Activated CD4-positive, alpha-beta T cell treated with anti-CD3 and anti-CD28 coated beads for 36 hours (primary cell): ENCODE results near the gene RNGTT. TPM values are rescaled to one million over a fixed set of nuclear protein-coding genes. Genes with fewer than 3 reads are reported as not detected.

Experiments used
- ATAC-seq: fragments of 200-7000 bp; cut with Tn5 transposase; one replicate; pipeline ENCODE4 v1.10.0; 2021; ENCODE audit warnings: mild to moderate bottlenecking, moderate library complexity
- CTCF ChIA-PET: fragments of 350-600 bp; sonication (Branson Sonifier 250); formaldehyde crosslinking; loops from one replicate; lab custom pipeline; 2021; ENCODE audit warnings: antibody characterized with exemption; lab: Charles Lee
- POLR2A ChIA-PET: fragments of 350-600 bp; sonication (Branson Sonifier 250); formaldehyde crosslinking; loops from one replicate; lab custom pipeline; 2021; ENCODE audit warnings: antibody characterized with exemption, inconsistent platforms; lab: Charles Lee
- DNase-seq: peaks from one replicate; pipeline ENCODE4 v3.0.0-alpha.2; 2020
- H3K27ac Mint-ChIP-seq: one replicate; pipeline ENCODE4 v1.8.0; 2021; ENCODE audit warnings: mixed read lengths
- H3K27me3 Mint-ChIP-seq: one replicate; pipeline ENCODE4 v1.8.0; 2021; ENCODE audit warnings: mixed read lengths
- H3K36me3 Mint-ChIP-seq: one replicate; pipeline ENCODE4 v1.8.0; 2021; ENCODE audit warnings: low read depth, mixed read lengths
- H3K4me1 Mint-ChIP-seq: one replicate; pipeline ENCODE4 v1.8.0; 2021; ENCODE audit warnings: mixed read lengths
- H3K4me3 Mint-ChIP-seq: one replicate; pipeline ENCODE4 v1.8.0; 2021; ENCODE audit warnings: mild to moderate bottlenecking, moderate library complexity, mixed read lengths
- H3K9me3 Mint-ChIP-seq: one replicate; pipeline ENCODE4 v1.8.0; 2021; ENCODE audit warnings: low read depth, mixed read lengths
- intact Hi-C, 2 experiments: fragments of 100-400 bp; cut with DNase I in 1 of 2; cut with micrococcal nuclease in 1 of 2; formaldehyde crosslinking; loops; one replicate each; pipeline versions ENCODE4 v1.14.2 to v1.15.1; 2022 to 2024; cut with DNase I, micrococcal nuclease
- total RNA-seq, 2 experiments: library from RNA; stranded (reverse); gene quantifications; one replicate each; pipeline ENCODE4 v1.2.3, GENCODE V29; 2021

Gene RNGTT
- total RNA-seq, 2 experiments from 2014 or later: 17.5 to 21.5 TPM

DNA sequence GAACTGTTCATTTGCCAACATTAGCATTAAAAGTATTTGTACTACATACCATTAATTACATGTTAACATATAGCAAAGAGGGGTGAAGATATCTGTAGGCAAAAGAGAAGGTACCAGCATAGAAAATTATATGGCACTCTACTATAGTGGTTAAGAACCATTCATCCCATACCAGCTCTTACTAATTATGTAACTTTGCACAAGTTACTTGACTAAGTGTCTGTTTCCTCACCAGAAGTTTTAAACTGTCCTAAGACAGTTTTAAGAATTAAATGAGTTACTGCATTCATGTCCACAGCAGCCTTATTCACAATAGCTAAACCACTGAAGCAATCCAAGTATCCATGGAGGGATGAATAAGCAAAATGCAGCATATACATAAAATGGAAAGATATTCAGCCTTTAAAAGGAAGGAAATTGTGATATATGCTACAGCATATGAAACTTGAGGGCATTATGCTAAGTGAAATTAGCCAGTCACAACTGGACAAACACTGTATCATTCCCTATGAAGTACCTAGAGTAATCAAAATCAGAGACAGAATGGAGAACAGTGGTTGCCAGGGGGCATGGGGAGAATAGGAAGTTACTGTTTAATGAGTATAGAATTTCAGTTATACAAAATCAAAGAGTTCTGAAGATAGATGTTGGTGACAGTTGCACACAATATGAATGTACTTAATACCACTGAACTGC, 98.9 kb downstream of the RNGTT start:
- no peak overlapping the region for H3K4me3 Mint-ChIP-seq
- intact Hi-C loops: loop anchor here in 1 of 2 experiments (5.0 kb wide), 1 partner anchor 1032 kb away; no protein-coding TSS in a partner anchor

GRCh38 chr6:88860310-88860709, 103.1 kb downstream of the RNGTT start:
- no peak overlapping the region for H3K27ac Mint-ChIP-seq
- DNase-seq (no peak), ATAC-seq (no peak)
- H3K4me1 Mint-ChIP-seq: peaks cover 8% of the 10 kb centered on the region
- H3K9me3 Mint-ChIP-seq: no peaks in the 10 kb centered on the region
- H3K27me3 Mint-ChIP-seq: no peaks in the 10 kb centered on the region
- POLR2A ChIA-PET: no interaction called here
- no peak overlapping the region for H3K4me3 Mint-ChIP-seq
- CTCF ChIA-PET: interaction anchor here (0.6 kb wide), 1 partner anchor 1150 kb away, joined by 3 read pairs; no protein-coding TSS in a partner anchor
- H3K36me3 Mint-ChIP-seq: peaks cover 12% of the 10 kb centered on the region
- intact Hi-C loops: no loop called here

More for the DNA sequence above, 98.9 kb downstream of the RNGTT start:
- POLR2A ChIA-PET: no interaction called here
- no peaks in the 10 kb centered on the region for H3K9me3 Mint-ChIP-seq
- peaks cover 13% of the 10 kb centered on the region for H3K36me3 Mint-ChIP-seq
- CTCF ChIA-PET: no interaction called here
- H3K4me1 Mint-ChIP-seq: peaks cover 24% of the 10 kb centered on the region
- no peaks in the 10 kb centered on the region for H3K27me3 Mint-ChIP-seq
- DNase-seq (no peak), ATAC-seq (peak; percentile 66)
- no peak overlapping the region for H3K27ac Mint-ChIP-seq

GRCh38 chr6:88858455-88858854, 105.0 kb downstream of the RNGTT start:
- intact Hi-C loops: no loop called here
- CTCF ChIA-PET: interaction anchor here (1.0 to 1.3 kb wide), 3 partner anchors 9 to 21 kb away, joined by 3 to 5 read pairs (median 4); no protein-coding TSS in a partner anchor
- Mint-ChIP-seq H3K36me3 (peaks cover 5% of the 10 kb centered on the region), H3K9me3 (no peaks in the 10 kb centered on the region), H3K4me1 (no peaks in the 10 kb centered on the region), H3K27ac (no peak overlapping the region), H3K27me3 (no peaks in the 10 kb centered on the region), H3K4me3 (no peak overlapping the region)
- POLR2A ChIA-PET: no interaction called here
- ATAC-seq (no peak), DNase-seq (no peak)

- Mint-ChIP-seq H3K27ac (no peak overlapping the region), H3K36me3 (peaks cover 9% of the 10 kb centered on the region), H3K4me3 (no peak overlapping the region), H3K4me1 (no peaks in the 10 kb centered on the region), H3K27me3 (no peaks in the 10 kb centered on the region), H3K9me3 (no peaks in the 10 kb centered on the region)
- ChIA-PET POLR2A (no interaction called here), CTCF (interaction anchor here (0.6 to 1.4 kb wide), 2 partner anchors 15 to 55 kb away, joined by 3 to 7 read pairs; no protein-coding TSS in a partner anchor)
- DNase-seq (no peak), ATAC-seq (no peak)
- intact Hi-C loops: no loop called here
Observed at GRCh38 chr6:88856566-88856965, 106.9 kb downstream of the RNGTT start.

DNA sequence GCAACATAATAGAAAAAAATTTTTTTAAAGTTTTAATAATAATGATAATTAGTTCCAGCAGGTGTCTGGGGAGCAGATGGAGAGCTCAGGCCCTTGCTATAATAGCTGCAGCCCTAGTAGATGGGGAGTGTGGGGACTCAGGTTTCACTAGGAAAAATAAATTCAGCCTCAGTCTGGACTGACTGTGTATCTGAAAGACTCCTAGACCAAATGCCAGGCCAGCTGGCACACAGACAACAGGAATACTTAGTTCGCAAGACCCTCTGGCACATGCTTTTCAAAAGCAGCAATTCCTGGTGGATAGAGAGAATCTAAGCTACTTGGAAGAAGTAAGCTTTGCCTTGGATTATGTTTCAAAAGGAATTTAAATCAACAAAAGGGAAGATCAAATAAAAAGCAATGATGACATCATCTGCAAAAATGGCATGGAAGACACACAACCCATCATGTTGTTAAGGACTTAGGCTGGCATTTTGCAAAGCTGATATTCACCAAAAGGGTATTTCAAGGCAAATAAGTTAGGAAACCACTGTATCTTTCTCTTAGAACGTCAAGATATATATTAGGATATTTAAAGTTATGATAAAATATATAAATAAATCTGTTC, 107.8 kb downstream of the RNGTT start:
- Mint-ChIP-seq H3K9me3 (no peaks in the 10 kb centered on the region), H3K4me1 (no peaks in the 10 kb centered on the region), H3K27me3 (no peaks in the 10 kb centered on the region), H3K27ac (no peak overlapping the region), H3K36me3 (peaks cover 9% of the 10 kb centered on the region), H3K4me3 (no peak overlapping the region)
- POLR2A ChIA-PET: no interaction called here
- ATAC-seq (no peak), DNase-seq (no peak)
- CTCF ChIA-PET: interaction anchor here (0.6 to 1.4 kb wide), 4 partner anchors 12 to 361 kb away, joined by 3 to 7 read pairs (median 4); no protein-coding TSS in a partner anchor
- intact Hi-C loops: no loop called here

DNA sequence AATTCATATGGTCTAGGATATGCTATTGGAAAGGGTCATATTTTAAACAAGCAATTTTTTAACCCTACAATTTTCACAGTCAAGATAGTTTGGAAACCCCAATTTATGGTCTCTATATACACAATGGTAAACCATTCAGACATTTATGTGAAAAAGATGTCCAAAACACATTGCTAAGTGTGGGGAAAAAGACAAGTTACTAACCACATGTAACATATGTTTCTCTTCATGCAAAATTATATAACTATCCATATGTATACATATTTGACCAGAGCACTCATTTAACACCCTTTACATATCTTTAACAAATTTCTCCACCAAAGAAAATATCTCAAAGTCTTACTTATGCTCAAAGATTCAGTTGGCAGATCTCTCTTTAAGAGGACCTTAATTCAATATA, 110.6 kb downstream of the RNGTT start:
- intact Hi-C loops: no loop called here
- Mint-ChIP-seq H3K27ac (no peak overlapping the region), H3K36me3 (peaks cover 10% of the 10 kb centered on the region), H3K9me3 (no peaks in the 10 kb centered on the region), H3K27me3 (no peaks in the 10 kb centered on the region), H3K4me3 (no peak overlapping the region), H3K4me1 (no peaks in the 10 kb centered on the region)
- ATAC-seq (no peak), DNase-seq (no peak)
- ChIA-PET POLR2A (no interaction called here), CTCF (no interaction called here)

DNA sequence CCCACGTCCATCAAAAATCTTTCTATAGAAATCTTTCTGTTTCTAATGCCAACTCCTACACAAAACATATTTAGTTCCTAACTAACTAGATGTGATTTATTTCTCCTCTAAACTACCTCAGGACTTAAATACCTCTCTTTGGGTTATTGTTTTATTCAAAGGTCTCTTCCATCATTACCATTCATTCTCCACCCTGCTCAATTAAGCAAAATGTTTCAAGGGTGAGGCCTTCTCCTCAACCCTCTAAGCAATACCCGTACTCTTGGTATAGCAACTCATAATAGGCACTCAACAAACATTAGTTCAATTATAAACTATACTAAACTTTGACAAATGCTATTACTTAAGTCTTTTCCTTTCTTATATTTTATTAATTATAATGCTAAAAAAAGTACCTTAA, 111.4 kb downstream of the RNGTT start:
- CTCF ChIA-PET: no interaction called here
- intact Hi-C loops: no loop called here
- POLR2A ChIA-PET: no interaction called here
- no peaks in the 10 kb centered on the region for H3K4me1 Mint-ChIP-seq
- DNase-seq (no peak), ATAC-seq (no peak)
- H3K9me3 Mint-ChIP-seq: no peaks in the 10 kb centered on the region
- no peak overlapping the region for H3K27ac Mint-ChIP-seq
- no peak overlapping the region for H3K4me3 Mint-ChIP-seq
- H3K27me3 Mint-ChIP-seq: no peaks in the 10 kb centered on the region
- H3K36me3 Mint-ChIP-seq: peaks cover 10% of the 10 kb centered on the region

GRCh38 chr6:88848870-88849269, 114.5 kb downstream of the RNGTT start:
- Mint-ChIP-seq H3K4me3 (no peak overlapping the region), H3K27ac (no peak overlapping the region), H3K4me1 (no peaks in the 10 kb centered on the region), H3K27me3 (no peaks in the 10 kb centered on the region), H3K36me3 (peaks cover 22% of the 10 kb centered on the region), H3K9me3 (no peaks in the 10 kb centered on the region)
- ChIA-PET CTCF (no interaction called here), POLR2A (no interaction called here)
- intact Hi-C loops: no loop called here
- DNase-seq (no peak), ATAC-seq (no peak)

GRCh38 chr6:88843040-88843439, 120.4 kb downstream of the RNGTT start:
- peaks cover 4% of the 10 kb centered on the region for H3K4me1 Mint-ChIP-seq
- H3K27me3 Mint-ChIP-seq: no peaks in the 10 kb centered on the region
- H3K4me3 Mint-ChIP-seq: no peak overlapping the region
- ATAC-seq: no peak
- intact Hi-C loops: no loop called here
- no peak overlapping the region for H3K27ac Mint-ChIP-seq
- POLR2A ChIA-PET: interaction anchor here (0.6 kb wide), 1 partner anchor 59 kb away, joined by 3 read pairs; no protein-coding TSS in a partner anchor
- peaks cover 50% of the 10 kb centered on the region for H3K36me3 Mint-ChIP-seq
- CTCF ChIA-PET: no interaction called here
- H3K9me3 Mint-ChIP-seq: peaks cover 7% of the 10 kb centered on the region
- no peak for DNase-seq

DNA sequence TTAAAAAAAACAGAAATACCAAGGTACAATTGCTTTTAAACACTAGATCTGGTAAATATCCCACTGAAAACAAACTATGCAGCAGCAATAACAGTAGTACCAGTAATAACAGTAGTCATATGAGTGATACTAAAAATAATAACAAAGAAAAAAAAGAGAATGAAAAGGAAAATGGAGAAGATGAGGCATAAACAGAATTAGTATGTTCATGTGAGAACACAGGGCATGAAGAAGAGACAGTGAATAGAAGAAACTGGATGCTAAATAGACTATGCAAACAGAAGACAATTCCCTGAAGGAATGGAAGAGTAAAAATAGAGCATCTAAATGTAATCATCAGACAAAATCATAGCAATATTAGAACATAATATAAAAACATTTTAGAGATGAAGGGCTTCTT, 121.1 kb downstream of the RNGTT start:
- peaks cover 54% of the 10 kb centered on the region for H3K36me3 Mint-ChIP-seq
- ATAC-seq: no peak
- H3K4me1 Mint-ChIP-seq: peaks cover 4% of the 10 kb centered on the region
- CTCF ChIA-PET: no interaction called here
- intact Hi-C loops: no loop called here
- H3K9me3 Mint-ChIP-seq: peaks cover 7% of the 10 kb centered on the region
- no peak overlapping the region for H3K27ac Mint-ChIP-seq
- no peak overlapping the region for H3K4me3 Mint-ChIP-seq
- H3K27me3 Mint-ChIP-seq: no peaks in the 10 kb centered on the region
- DNase-seq: no peak
- POLR2A ChIA-PET: no interaction called here

- Mint-ChIP-seq H3K4me1 (peaks cover 4% of the 10 kb centered on the region), H3K27ac (no peak overlapping the region), H3K9me3 (peaks cover 12% of the 10 kb centered on the region), H3K4me3 (no peak overlapping the region), H3K27me3 (no peaks in the 10 kb centered on the region), H3K36me3 (peaks cover 60% of the 10 kb centered on the region)
- ChIA-PET POLR2A (no interaction called here), CTCF (no interaction called here)
- DNase-seq: no peak
- ATAC-seq: no peak
- intact Hi-C loops: no loop called here
Observed at GRCh38 chr6:88840796-88841539, 122.5 kb downstream of the RNGTT start.
